ENCODE data around the gene TRAPPC11.
A peak's percentile ranks its signal among the peaks of the same experiment; 100 is the strongest.

DNA sequence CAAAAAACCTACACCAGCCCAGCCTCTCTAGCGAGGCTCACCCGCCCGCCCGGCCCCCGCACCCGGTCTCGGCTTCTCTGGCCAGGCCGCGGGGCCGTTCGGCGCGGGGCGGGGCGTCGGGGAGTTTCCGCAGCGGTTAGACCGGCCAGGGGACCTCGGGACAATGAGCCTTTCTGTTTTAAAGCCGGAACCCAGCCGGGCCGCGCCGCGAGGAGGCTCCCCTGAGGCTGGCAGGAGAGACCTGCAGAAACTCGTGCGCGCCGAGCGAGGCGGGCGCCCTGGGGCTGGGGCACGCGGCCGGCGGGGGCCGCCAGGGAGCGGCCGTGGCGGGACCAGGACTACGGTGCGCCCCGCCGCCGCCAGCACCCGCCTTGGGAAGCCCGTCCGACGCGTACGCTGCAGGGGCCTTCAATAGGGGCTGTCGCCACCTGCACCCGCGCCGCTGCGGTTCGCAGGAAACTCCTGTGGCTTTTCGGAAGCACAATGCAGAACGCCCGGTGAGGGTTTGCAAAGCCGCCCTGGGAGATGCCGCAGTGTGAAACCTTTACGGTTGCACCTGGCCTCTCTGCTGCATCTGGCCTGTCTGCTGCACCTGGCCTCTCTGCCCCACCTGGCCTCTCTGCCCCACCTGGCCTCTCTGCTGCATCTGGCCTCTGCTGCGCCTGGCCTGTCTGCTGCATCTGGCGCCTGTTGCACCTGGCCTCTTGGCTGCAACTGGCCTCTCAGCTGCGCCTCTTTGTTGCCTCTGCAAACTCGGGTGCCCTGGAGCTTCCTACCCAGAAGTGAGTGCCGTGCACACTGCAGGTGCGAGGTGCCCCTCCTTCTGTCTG is 63.9 kb downstream of the TRAPPC11 start:
- TF ChIP-seq, protein P1, sequence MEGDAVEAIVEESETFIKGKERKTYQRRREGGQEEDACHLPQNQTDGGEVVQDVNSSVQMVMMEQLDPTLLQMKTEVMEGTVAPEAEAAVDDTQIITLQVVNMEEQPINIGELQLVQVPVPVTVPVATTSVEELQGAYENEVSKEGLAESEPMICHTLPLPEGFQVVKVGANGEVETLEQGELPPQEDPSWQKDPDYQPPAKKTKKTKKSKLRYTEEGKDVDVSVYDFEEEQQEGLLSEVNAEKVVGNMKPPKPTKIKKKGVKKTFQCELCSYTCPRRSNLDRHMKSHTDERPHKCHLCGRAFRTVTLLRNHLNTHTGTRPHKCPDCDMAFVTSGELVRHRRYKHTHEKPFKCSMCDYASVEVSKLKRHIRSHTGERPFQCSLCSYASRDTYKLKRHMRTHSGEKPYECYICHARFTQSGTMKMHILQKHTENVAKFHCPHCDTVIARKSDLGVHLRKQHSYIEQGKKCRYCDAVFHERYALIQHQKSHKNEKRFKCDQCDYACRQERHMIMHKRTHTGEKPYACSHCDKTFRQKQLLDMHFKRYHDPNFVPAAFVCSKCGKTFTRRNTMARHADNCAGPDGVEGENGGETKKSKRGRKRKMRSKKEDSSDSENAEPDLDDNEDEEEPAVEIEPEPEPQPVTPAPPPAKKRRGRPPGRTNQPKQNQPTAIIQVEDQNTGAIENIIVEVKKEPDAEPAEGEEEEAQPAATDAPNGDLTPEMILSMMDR (IDR thresholded peaks at IDR 0.05) = no peak
- no peak for TF ChIP-seq POLR2A (IDR thresholded peaks at IDR 0.05)
- TF ChIP-seq POLR2AphosphoS5 (IDR thresholded peaks at IDR 0.05) = peak in 1 of 3 donors; percentile 19

All from stomach (tissue), 4 donors.